Measurements from ENCODE around the gene YDJC. TPM values are rescaled to one million over a fixed set of nuclear protein-coding genes. Genes with fewer than 3 reads are reported as not detected.
"Not testable (repeated sequence)": the region's sequence is repeated elsewhere in the genome, so short reads cannot be mapped to it uniquely, and the experiment has no call there.

The YDJC gene, protein sequence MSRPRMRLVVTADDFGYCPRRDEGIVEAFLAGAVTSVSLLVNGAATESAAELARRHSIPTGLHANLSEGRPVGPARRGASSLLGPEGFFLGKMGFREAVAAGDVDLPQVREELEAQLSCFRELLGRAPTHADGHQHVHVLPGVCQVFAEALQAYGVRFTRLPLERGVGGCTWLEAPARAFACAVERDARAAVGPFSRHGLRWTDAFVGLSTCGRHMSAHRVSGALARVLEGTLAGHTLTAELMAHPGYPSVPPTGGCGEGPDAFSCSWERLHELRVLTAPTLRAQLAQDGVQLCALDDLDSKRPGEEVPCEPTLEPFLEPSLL
- total RNA-seq, result 34.8 and 35.0 TPM in 2 replicates

DNA sequence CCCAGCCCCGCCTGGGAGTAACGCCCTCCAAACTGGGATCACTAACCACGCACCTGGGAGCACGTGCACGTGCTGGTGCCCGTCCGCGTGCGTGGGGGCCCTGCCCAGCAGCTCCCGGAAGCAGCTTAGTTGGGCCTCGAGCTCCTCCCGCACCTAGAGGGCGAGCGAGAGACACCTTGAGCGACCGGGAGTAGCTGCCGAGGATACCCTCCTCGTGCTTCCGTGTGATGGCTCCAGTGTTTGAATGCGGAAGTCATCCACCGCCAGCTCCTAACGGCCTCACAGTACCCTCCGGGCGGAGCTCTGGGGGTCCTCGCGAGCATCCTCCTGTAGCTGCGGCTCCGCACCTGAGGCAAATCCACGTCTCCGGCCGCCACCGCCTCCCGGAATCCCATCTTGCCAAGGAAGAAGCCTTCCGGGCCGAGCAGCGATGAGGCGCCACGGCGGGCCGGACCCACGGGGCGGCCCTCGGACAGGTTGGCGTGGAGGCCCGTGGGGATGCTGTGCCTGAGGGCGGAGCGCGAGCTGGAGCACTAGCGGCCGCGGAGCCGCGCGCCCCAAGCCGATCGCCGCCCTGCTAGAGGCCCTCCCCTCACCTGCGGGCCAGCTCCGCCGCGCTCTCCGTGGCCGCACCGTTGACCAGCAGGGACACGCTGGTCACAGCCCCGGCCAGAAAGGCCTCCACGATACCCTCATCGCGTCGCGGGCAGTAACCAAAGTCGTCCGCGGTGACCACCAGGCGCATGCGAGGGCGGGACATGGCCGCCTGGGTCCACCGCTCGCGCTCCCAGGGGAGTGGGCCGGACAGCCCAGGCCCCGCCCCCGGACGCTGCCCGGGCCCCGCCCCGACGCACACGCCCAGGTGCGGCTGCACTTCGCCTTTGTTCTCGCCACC lies at the start of gene YDJC:
TSS of gene YDJC (minus strand) at position 768 of the 895 bp plus-strand sequence. CDS start at position 760, 8 bp downstream.
- intact Hi-C loops (cut with micrococcal nuclease), result loop anchor here (1.0 to 2.0 kb wide), 5 partner anchors 13 to 62 kb away; partner anchors contain the start of genes PPIL2, SDF2L1 and UBE2L3

DNA sequence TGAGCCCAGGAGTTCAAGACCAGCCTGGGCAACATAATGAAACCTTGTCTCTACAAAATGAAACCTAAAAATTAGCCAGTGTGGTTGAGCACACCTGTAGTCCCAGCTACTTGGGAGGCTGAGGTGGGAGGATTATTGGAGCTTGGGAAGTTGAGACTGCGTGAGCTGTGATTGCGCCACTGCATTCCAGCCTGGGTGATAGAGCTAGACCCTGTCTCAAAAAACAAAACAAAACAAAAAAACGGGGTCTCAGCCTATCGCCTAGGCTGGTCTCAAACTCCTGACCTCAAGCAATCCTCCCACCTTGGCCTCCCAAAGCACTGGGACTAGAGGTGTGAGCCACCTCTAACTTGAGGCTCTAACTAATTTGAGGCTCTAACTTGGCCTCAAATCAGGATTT lies 49.6 kb upstream of the YDJC start:
- intact Hi-C loops (cut with micrococcal nuclease), result no loop called here

DNA sequence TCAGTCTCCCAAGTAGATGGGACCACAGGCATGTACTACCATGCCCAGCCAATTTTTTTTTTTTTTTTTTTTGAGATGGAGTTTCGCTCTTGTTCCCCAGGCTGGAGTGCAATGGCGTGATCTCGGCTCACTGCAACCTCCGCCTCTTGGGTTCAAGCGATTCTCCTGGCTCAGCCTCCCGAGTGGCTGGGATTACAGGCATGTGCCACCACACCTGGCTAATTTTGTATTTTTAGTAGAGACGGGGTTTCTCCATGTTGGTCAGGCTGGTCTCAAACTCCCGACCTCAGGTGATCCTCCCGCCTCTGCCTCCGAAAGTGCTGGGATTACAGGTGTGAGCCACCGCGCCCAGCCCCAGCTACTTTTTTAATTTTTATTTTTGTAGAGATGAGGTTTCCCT lies 49.0 kb upstream of the YDJC start:
- intact Hi-C loops (cut with micrococcal nuclease), result not testable (repeated sequence)

DNA sequence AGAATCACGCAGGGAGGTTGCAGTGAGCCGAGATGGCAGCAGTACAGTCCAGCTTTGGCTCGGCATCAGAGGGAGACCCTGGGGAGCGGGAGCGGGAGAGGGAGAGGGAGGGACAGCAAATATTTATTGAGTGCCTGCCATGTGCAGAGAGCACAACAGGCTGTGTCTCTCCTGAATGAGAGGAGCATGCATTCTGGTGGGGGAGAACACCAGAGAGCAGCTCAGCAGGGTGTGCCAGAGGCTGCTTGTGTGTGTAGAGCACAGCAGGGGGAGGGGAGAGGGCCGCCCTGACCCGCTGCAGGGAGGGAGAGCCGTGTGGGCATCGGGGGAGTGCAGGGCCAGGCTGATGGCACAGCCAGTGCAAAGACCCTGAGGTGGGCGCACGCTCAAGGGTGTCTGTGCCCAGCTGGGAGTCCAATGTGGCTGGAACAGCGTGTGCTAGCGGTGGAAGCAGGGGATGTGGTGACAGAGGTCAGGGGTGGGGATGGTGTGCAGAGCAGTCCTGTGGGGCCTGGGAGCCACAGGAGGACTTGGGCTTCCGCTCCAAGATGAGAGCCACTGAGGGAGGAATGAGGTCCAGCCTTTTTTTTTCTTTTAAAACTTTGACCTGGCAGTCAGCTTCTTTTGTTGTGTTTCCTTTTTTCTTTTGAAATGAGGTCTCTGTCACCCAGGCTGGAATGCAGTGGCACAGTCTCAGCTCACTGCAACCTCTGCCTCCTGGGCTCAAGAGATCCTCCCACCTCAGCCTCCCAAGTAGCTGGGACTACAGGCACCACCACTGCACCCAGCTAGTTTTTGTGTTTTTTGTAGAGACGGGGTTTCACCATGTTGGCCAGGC lies 48.0 kb upstream of the YDJC start:
- intact Hi-C loops (cut with micrococcal nuclease), result no loop called here

DNA sequence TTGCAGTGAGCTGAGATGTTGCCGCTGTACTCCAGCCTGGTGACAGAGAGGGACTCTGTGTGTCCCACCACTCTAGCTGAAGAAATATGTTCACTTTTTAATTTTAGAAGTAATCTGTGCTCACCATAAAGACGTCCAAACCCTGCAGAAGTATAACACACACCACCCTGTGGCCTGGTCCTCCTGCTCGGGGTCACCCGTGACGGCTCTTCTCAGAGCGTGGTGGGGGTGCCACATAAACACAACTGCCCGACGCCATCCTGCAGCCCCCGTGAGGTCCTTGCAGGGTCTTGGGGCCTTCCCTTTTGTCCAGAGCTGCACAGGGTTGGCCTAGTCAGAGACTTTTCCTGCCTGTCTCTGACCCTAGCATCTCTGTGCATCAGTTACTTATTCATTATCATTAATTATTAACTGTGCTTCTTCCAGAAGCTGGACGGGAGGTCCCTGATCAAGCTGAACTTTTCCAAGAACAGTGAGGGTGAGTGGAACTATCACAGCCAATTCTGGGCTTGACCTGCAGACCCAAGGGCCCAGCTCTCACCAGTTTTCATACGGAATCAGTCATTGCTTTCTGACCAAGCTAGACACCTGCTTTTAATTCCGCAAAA lies 44.9 kb upstream of the YDJC start:
- intact Hi-C loops (cut with micrococcal nuclease), result no loop called here

DNA sequence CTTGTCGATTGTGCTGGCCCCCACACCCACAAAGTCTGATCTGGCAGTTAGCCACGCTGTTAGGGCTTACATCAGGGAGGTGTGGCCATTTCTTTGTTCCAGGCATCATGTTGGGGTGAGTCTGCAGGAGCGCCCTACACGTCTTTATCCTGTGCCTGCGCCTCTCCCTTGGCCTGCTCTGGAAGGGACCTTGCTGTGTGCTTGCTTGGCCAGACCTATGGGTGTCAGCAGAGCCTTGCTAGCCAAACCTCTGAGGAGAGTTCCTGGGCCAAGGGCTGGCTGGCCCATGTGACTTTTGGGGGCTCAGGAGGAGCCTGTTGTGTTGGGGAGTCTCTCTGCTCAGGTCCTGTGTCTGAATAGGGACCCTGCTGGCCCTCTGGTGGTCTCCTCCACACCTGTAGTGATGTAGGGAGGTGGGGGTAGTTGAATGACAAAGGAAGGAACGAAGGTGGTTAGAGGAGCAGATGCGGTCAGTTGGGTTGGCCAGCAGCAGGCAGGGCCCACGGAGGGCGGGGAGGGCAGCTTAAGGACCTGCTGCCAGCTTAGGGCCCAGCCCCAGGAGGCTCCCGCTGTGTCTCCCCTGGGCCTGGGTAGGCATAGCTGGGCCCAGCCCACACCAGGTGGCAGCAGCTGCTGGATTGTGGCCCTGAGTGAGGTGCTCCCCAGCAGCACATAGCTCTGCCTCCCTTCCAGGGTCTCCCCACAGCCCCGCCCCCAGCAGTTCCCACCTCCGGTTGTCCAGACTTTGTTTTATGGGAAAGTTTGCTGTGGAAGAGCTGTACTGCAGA lies 43.9 kb upstream of the YDJC start:
- intact Hi-C loops (cut with micrococcal nuclease), result no loop called here

DNA sequence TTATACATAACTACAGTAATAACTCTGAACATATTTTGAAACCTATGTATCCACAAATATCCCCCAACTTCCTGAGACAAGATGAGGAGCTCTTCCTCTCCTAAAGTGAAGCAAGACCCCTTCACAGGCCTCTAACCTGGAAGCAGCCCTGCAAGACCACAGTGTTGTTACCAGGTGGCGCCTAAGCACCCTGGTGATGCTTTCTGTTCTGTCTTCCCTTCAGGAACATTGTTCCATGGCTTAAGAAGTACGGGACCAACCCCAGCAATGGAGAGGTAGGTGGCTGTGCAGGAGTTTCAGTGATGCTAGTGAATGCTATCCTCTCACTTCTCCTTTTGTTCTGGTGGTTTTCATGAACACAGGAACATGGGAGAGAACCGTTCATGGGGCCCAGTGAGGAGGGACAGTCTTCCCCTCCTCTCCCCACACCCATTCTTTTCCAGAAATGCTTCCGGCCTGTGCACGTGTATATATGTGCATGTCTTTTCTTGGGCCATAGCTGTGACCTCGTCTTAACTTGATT lies 42.3 kb upstream of the YDJC start:
- intact Hi-C loops (cut with micrococcal nuclease), result no loop called here

DNA sequence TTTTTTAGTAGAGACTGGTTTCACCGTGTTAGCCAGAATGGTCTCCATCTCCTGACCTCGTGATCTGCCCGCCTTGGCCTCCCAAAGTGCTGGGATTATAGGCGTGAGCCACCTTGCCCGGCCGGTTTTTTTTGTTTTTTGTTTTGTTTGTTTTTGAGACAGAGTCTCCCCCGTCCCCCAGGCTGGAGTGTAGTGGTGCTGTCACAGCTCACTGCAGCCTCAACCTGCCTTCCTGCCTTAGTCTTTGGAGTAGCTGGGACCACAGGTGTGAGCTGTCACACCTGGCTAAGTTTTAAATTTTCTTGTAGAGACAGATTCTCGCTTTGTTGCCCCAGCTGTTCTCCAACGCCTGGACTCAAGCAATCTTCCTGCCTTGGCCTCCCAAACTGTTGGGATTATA lies 39.2 kb upstream of the YDJC start:
- intact Hi-C loops (cut with micrococcal nuclease), result no loop called here

DNA sequence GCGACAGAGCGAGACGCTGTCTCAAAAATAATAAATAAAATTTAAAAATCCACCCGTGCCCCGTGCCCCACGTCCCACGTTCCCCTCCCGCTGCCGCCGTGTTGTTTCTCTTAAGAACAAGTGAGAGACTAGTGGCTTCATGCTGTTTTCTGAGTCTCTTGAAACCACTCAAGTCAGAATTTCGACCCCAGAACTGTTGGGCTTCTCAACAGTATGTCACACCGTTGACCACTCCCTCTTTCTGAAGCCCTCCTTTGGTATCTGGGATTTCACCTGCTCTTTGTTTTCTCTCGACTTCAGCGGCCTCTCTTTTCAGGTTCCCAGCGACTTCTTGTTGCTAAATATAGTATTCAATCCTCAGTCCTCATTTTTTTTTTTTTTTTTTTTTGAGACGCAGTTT lies 37.0 kb upstream of the YDJC start:
- intact Hi-C loops (cut with micrococcal nuclease), result loop anchor here (1.0 to 2.0 kb wide), 6 partner anchors 9 to 286 kb away; partner anchors contain the start of genes MAPK1, PPM1F, YDJC and YPEL1

DNA sequence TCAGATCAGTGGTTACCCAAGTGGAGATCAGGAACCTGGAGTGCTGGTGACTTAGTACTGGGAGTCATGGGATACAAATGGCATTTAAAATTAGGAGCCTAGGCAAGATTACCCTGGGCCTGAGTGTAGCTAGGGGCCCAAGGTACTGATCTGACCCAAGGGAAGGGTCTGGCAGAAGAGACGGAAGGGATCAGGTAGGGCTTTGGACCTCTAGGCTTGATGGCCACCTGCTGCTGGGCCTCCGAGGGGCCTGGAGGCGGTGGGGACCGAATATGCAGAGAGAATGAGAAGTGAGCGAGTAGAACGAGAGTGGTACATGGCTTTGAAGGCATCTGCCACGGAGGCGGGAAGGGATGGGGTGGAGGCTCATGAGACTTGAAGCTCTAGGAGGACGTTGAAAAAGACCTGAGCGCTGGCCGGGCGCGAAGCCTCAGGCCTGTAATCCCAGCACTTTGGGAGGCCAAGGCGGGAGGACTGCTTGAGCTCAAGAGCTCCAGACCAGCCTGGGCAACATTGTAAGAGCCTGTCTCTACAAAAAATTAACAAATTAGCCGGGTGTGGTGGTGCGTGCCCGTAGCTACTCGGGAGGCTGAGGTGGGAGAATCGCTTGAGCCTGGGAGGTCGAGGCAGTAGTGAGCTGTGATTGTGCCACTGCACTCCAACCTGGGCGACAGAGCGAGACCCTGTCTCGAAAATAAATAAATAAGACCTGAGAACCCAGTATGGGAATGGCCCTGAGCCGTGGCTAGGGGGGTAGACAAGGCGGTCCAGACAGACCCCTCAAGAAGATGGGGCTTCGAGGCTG lies 35.4 kb upstream of the YDJC start:
- intact Hi-C loops (cut with micrococcal nuclease), result no loop called here

DNA sequence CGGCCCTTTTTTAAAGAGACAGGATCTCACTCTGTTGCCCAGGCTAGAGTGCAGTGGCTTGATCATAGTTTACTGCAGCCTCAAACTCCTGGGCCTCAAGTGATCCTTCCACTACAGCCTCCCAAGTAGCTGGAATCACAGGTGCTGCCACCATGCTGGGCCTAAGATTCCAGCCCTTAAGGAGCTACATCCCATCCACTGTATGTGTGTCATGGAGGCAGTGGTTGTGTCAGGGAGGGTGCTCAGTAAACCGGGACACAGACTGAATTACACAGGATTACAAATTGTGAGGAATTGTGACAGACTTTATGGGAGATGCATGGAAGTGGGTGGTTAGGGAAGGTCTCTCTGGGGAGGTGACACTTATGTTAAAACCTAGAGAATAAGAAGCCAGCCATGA lies 33.9 kb upstream of the YDJC start:
- intact Hi-C loops (cut with micrococcal nuclease), result no loop called here

DNA sequence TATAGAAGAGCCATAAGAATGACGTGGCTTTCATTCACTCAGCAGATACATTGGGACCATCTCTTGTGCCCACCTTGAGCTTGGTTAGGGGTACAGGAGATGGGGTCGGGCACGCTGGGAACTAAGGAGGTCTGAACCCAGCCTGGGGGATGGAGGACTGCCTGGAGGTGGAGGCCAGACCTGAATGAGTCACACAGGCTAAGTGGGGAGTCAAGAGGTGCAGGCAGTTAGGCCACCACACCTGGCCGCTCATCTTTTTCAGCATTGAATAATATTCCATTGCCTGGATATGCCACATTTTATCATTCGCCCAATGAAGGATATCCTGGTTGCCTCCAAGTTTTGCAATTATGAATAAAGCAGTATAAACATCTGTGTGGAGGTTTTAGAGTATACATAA lies 32.2 kb upstream of the YDJC start:
- intact Hi-C loops (cut with micrococcal nuclease), result no loop called here

DNA sequence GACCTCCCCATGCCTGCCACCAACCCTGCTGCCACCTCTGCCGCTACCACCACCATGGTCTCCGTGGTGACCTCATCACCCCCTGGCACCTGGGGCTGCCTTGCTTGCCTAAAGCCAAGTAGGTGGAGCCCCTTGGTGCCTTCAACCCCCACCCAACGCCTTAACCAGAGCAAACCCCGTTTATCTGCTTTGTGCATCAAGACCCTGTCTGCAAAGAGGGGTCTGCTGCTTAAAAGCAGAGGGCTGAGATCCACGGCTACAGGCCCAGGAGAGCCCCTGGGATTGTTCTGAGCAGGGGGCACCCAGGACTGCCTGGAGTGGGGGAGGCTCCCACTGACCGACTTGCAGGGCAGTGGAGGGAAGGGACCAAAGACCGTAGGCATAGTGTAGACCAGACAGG lies 31.1 kb upstream of the YDJC start:
- intact Hi-C loops (cut with micrococcal nuclease), result no loop called here

DNA sequence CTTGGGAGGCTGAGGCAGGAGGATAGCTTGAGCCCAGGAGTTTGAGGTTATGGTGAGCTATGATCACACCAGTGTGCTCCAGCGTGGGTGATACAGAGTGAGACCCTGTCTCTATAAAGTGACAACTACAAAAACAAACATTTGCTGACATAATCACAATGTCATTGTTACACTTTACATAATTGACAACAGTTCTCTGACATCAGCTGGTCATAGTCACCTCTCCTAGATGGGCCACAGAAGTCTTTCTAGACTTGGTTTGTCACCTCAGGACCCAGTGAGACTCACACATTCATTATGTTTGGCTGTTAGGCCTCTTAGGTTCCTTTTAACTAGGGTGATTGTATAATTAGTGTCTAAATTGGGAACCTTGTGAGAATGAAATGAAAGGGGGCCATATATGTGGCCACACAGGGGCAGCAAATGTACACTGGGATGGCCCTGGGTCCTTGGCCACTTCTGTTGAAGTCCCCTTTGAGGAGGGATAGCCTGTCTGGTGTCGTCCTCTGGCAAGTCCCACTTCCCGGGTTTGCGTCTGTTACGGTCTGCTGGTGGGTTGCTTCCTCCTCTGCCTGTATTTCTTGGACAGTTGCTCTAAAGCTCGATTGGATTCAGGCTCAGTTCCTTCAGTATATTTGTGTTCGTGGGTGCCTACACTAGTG lies 30.2 kb upstream of the YDJC start:
- intact Hi-C loops (cut with micrococcal nuclease), result loop anchor here (5.0 to 10.0 kb wide), 2 partner anchors 277 to 655 kb away; partner anchors contain the start of gene THAP7

DNA sequence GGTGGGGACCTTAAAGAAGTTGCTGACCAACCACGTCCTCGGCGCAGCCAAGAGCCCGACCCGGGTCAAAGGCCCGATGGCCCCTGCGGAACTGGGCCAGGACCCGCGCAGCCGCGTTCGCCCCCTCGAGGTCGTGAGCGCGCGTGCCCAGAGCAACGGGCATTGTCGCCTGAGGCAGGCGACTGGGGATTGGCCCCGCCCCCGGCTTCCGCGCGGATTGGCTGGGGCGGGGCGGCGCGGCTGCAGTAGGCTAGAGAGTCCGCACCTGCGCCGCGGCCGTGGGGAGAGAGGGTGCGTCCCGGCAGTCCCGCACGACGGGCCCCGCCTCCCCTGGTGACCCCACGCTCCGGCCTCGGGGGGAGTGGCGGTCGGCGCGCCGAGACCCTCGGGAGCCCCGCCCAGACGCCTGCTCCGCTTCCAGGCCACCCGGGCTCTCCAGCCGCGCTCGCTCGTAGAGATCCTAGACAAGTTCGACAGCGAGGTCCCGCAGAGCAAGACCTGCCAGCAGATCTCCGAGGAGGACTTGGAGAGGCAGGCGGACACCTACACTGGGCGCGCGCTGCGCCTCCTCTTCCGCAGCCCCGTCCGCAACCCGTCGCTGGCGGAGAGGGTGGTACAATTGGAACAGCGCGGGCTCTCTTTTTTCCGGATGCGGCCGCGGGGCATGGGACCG lies 27.7 kb upstream of the YDJC start:
- intact Hi-C loops (cut with micrococcal nuclease), result loop anchor here (1.0 to 10.0 kb wide), 4 partner anchors 9 to 653 kb away; partner anchors contain the start of genes PPIL2, THAP7 and YPEL1

DNA sequence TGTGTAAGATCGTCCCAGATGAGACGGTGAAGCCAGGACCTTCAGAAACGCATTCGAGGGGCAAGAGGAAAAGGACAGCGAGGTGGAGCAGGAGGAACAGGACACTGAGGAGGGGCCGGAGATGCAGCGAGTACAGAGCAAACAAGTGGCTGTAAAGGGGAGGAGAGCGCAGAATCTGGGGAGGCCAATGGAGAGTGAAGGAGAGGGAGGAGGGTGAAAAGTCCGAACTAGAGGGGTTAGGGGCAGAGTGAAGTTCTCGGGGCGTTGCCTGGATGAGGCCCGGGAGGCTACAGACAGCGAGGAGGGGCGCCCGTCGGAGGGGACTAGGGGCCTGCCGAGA lies 27.2 kb upstream of the YDJC start:
- intact Hi-C loops (cut with micrococcal nuclease), result loop anchor here (1.0 to 10.0 kb wide), 4 partner anchors 9 to 652 kb away; partner anchors contain the start of genes PPIL2, THAP7 and YPEL1

All from T-helper 1 cell treated with Interleukin-12 subunit alpha and Interleukin-12 subunit beta and Interleukin-4 antibody, amounts not matched to agents 30 ng/mL and 1 ng/mL, for 36 hours (primary cell).